NCI-H510A (cell line): ENCODE measurements around the gene CSPG4.
A peak's percentile ranks its signal among the peaks of the same experiment; 100 is the strongest.
"Not testable (repeated sequence)": the region's sequence is repeated elsewhere in the genome, so short reads cannot be mapped to it uniquely, and the experiment has no call there.

Experiments used
- DNase-seq: peaks from one replicate; lab custom pipeline; 2025; lab: John Stamatoyannopoulos, UW

The CSPG4 gene, protein sequence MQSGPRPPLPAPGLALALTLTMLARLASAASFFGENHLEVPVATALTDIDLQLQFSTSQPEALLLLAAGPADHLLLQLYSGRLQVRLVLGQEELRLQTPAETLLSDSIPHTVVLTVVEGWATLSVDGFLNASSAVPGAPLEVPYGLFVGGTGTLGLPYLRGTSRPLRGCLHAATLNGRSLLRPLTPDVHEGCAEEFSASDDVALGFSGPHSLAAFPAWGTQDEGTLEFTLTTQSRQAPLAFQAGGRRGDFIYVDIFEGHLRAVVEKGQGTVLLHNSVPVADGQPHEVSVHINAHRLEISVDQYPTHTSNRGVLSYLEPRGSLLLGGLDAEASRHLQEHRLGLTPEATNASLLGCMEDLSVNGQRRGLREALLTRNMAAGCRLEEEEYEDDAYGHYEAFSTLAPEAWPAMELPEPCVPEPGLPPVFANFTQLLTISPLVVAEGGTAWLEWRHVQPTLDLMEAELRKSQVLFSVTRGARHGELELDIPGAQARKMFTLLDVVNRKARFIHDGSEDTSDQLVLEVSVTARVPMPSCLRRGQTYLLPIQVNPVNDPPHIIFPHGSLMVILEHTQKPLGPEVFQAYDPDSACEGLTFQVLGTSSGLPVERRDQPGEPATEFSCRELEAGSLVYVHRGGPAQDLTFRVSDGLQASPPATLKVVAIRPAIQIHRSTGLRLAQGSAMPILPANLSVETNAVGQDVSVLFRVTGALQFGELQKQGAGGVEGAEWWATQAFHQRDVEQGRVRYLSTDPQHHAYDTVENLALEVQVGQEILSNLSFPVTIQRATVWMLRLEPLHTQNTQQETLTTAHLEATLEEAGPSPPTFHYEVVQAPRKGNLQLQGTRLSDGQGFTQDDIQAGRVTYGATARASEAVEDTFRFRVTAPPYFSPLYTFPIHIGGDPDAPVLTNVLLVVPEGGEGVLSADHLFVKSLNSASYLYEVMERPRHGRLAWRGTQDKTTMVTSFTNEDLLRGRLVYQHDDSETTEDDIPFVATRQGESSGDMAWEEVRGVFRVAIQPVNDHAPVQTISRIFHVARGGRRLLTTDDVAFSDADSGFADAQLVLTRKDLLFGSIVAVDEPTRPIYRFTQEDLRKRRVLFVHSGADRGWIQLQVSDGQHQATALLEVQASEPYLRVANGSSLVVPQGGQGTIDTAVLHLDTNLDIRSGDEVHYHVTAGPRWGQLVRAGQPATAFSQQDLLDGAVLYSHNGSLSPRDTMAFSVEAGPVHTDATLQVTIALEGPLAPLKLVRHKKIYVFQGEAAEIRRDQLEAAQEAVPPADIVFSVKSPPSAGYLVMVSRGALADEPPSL (N-terminal part only)

GRCh38 chr15:75712668-75713337, at the start of gene CSPG4:
Gene CSPG4 (minus strand): TSS chr15:75712848. CDS start chr15:75712755, 93 bp downstream.
- peak; percentile 49 for DNase-seq

GRCh38 chr15:75762357-75762718, 49.7 kb upstream of the CSPG4 start:
- DNase-seq: not testable (repeated sequence)

DNA sequence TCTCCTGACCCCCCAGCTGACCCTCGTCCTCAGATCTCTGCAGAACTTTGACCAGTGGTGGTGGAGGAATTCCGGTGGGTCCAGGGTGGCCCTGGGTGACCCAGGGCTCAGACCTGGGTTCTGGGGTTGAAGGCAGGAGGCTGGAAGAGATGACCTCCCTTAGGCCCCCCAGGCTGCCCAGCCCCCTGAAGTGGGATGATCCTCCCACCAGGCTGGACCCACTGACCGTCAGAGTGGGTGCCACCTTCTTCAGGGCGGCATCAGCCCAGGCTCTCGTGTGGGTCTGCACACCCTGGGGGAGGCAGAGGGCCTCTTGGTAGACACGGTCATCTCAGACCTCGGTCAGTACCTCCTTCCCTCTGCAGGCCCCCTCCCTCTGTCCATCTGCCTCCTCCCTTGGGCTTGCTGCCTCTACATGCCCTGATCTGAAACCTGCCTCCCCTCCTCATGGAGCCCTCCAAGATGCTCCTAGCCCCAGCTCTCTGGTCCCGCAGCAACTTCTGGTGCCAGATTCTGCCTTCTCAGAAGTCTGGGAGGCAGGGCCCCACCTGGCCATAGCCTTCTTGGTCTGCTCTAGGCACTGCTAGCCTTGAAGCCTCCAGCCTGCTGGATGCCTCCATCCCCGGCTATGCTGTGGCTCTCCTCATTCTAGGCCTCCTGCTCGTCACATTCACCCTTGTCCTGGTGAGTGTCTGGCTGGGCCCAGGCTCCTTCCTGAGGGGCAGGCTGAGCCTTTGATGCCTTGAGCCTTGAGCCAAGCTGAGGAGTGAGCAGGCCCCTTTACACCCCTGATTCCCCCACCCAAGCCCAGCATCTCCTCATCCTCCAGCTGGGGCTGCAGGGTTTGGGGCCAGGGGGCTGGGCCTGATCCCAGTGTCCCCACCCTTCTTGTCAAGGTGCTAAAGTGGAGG, 49.1 kb upstream of the CSPG4 start:
- no peak for DNase-seq

DNA sequence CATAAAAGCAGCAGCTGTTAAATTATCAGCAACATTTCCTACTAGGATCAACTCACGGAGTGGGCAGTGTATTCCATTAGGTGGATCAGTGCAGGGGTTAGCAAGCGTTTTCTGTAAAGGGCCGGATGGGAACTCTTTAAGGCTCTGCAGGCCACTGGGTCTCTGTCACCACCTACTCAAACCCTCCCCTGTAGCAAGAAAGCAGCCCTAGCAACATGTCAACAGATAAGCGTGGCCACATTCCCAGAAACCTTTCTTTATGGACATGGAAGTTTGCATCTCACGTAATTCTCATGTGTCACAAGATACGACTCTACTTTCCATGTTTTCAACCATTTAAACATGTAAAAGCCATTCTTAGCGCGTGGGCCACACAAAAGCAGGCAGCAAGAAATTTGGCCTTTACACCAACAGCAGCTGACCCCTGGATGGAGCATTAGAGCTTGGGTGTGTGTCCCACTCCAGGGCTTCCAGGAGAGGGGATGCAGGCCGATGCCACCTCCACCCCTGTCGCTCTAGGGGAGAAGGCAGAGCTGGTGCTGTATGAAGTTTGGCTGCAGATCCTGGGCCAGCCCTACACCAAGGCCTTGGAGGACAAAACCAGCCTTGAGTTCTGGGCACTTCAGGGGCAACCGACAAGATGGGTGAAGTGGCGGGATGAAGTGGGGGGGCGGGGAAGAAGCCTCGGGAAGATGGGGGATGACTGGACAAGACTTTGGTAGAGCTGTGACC, 48.2 kb upstream of the CSPG4 start:
- no peak for DNase-seq

DNA sequence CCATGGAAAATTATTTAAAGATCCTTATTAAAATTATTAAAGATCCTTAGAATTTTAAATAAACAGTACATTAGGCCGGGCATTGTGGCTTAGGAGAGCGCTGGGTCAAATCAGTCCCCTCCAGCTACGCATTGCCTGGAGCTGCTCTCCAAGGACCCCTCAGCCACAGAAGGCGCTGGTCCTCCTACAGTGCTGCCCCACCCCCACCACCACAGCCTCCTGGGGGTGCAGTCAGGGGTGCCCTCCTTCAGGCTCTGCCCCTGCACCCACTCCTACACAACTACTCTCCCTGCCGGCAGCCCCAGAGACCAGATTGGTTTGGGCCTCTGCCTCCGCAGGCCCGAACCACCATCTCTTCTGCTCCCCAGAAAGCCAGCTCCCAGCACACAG, 47.5 kb upstream of the CSPG4 start:
- not testable (repeated sequence) for DNase-seq

DNA sequence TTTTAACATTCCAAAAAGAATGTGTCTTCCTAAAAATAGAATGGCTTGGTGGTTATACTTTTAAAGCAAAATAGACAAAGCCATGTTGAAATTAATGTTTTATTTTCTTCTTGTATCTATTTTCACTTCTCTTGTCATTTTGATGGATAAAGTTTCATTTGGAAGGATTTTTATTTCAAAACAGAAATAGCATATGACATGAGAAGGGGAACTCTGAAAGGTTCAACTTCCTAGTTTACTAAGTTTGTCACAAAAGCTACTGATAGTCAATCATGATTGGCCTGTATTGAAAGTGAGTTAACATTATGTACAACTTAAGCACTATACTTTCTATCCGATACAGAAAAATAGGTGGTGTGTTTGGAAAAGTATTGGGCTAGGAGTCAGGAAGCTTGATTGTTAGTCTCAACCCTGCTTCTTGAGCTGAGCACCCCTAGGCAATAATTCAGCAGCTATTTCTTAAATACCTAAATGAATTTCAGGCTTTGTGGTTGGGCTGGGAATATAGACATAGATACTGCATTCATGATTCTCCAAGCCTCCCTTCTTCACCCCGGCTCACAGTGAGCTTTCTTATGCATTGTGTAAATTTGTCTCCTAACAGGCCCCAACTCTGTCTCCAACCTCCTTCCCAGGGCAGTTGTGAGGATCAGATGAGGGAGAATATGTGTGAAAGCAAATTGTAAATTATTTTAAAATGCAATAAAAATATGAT, 46.9 kb upstream of the CSPG4 start:
- DNase-seq: no peak

GRCh38 chr15:75758071-75758872, 45.6 kb upstream of the CSPG4 start:
- peak; percentile 52 for DNase-seq

DNA sequence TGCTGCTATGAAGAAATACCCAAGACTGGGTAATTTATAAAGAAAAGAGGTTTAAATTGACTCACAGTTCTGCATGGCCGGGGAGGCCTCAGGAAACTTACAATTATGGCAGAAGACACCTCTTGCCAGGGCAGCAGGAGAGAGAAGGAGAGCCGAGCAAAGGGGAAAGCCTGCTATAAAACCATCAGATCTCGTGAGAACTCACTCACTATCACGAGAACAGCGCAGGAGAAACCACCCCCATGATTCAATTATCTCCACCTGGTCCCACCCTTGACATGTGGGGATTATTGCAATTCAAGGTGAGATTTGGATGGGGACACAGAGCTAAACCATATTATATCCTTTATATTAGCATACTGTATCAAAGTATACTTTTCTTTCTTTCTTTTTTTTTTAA, 42.2 kb upstream of the CSPG4 start:
- not testable (repeated sequence) for DNase-seq

DNA sequence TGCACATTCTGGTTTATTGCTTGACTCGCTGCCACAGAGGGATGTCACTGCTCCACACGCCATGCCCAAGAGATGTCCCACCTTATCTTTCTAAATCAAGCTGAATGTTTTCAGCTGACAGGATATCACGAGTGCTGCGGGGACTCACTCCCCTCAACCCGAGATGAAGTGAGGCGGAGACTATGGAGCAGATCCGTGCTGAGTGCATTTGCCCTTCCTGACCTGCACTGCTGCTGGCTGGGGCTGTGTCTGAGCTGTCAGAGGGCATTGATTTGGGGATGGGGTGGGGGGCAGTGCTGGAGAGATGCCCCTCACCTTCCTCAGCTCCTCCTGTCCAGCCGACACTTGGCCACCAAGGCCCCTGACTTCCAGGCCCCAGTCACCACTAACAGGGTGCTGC, 40.5 kb upstream of the CSPG4 start:
- DNase-seq: no peak

DNA sequence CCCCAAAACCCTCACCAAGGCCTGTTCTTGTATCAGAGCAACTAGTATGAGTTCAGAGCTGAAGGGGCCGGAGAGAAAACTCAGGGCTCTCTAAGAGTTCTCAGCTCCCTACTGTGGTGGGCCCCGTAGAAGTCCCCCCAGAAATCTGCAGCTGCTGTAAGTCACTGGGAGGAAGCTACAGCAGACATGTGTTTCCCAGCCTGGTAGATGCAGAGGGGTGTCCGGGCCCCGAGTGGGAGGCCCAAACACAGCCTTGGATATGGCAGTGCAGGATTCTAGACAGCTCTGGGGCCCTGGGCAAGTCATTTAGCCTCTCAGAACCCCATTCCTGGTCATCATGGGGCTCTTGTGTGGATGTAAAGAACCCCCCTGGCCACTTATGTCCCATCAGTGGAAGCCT, 39.2 kb upstream of the CSPG4 start:
- DNase-seq: no peak

DNA sequence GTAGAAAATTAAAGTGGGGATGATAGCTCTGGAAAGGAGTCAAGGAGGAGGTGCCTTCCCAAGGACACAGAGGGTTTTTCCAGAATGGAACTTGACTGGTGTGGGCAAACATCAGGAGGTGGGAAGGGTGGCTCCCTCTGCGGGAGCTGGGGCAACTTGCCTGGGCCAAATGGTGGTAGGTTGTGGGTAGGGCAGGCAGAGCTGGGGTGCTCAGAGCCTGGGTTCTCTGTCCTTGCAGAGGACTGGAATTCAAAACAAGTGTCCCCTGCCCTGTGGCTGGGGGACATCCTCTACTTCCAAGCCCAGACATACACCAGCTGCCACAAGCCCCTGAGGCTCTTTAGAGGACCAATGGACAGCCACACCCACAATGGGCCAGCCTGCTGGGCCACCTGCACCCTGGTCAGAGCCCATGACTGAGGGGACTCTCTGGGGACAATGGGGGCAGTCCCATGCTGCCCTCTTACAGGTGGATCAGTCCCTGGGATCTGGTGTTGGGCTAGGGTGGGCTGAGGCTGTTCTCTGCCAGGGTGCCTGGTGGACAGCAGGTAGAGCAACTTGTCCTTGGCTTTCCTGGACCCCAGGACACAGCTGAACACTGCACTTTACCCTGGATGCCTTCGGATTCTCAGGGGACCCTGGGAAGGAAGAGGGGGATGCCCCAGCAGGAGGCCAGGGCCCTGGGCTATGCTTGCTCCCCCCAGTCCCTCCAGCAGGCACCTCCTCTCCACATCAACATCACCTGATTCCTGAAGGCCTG, 38.6 kb upstream of the CSPG4 start:
- no peak for DNase-seq

DNA sequence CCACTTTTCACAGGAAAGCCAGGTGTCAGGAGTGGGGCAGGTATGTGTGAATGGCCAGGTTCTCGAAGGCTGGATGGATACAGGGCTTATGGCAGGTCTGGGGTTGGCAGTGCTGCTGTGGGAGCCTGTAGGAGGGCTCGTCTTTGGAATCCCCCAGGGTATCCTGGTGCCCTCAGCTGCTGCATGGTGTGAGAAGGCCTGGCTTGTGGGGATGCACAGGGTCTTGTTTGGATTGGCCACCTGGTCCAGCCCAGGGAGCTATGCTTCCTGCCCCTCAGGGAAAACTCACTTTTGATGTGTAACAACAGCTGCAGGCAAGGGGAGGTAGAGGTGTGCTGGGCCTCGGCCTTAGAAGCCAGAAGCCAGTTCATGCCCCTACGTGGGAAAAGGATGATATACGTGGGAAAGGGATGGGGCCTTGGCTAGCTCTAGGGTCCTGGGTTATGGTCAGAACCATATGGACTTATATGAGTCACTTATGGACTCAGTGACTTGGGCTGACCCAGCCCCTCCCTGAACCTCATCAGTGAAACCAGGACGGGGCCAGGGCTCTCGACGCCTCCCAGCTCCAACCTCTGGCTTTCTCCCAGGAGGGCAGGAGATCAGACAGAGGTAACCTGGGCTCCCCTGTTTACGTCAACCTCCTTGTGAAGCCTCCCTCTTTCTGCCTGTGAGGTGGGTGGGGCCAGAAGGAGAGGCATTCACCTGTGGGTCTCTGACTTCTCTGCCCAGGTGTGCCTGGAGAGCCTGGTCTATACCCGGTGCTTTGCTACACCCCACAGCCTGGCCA, 37.8 kb upstream of the CSPG4 start:
- DNase-seq: no peak

GRCh38 chr15:75749820-75750219, 37.2 kb upstream of the CSPG4 start:
- DNase-seq: no peak

DNA sequence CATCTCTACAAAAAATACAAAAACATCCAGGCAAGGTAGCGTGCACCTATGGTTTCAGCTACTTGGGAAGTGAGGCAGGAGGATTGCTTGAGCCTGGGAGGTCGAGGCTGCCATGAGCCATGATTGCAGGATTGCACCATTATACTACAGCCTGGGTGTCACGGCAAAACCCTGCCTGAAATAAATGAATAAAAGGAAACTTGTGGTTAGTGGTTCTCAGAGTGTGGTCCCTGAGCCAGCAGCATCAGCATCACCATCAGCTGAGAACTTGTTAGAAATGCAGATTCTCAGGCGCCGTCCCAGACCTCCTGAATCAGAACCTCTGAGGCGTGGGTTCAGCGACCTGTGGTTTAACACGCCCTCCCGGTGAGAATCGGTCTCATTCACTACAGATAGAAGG, 36.2 kb upstream of the CSPG4 start:
- not testable (repeated sequence) for DNase-seq

DNA sequence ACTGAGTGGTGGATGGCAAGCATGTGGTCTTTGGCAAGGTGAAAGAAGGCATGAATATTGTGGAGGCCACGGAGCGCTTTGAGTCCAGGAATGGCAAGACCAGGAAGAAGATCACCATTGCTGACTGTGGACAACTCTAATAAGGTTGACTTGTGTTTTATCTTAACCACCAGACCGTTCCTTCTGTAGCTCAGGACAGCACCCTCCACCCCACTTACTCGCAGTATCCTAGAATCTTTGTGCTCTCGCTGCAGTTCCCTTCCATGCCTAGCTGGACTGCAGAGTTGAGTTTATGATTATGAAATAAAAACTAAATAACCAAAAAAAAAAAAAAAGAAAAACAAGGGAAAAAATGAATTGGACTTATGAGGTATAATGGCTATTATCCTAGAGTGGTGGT, 34.5 kb upstream of the CSPG4 start:
- not testable (repeated sequence) for DNase-seq

- no peak for DNase-seq
Observed at GRCh38 chr15:75745305-75745704, 32.7 kb upstream of the CSPG4 start.

DNA sequence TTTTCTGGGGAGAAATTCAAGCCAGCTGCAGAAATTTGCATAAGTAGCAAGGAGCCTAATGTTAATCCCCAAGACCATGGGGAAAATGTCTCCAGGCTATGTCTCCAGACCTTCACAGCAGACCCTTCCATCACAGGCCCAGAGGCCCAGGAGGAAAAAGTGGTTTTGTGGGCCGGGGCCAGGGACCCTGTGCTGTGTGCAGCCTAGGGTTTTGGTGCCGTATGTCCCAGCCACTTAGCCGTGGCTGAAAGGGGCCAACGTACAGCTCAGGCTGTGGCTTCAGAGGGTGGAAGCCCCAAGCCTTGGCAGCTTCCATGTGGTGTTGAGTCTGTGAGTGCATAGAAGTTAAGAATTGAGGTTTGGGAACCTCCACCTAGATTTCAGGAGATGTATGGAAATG, 29.7 kb upstream of the CSPG4 start:
- not testable (repeated sequence) for DNase-seq
